VCaP (cell line): ENCODE data around the gene LMAN1L.
A peak's percentile ranks its signal among the peaks of the same experiment; 100 is the strongest.

Experiments
- H3K27ac ChIP-seq: fragments of 450-650 bp; 2 replicates; pipeline ENCODE4 v1.5.1; 2017
- CTCF ChIP-seq: fragments of 450-650 bp; conservative IDR thresholded peaks from 2 replicates; pipeline ENCODE4 v1.5.1; 2017; ENCODE audit warnings: mild to moderate bottlenecking, moderate library complexity

Gene LMAN1L

GRCh38 chr15:74816624-74817369, 4.2 kb downstream of the LMAN1L start:
- H3K27ac ChIP-seq: peak overlapping the region; percentile 98
- no peak for TF ChIP-seq CTCF

- peak overlapping the region; percentile 98 for H3K27ac ChIP-seq
- peak; percentile 80 for TF ChIP-seq CTCF
Measured at GRCh38 chr15:74817370-74817737, 4.7 kb downstream of the LMAN1L start.

GRCh38 chr15:74820056-74820455, 7.4 kb downstream of the LMAN1L start:
- TF ChIP-seq CTCF: no peak
- no peak overlapping the region; the same call in 1 of the 2 replicates for H3K27ac ChIP-seq

- no peak for TF ChIP-seq CTCF
- no peak overlapping the region for H3K27ac ChIP-seq
Measured at GRCh38 chr15:74821091-74821789, 8.6 kb downstream of the LMAN1L start.

GRCh38 chr15:74821790-74822158, 9.1 kb downstream of the LMAN1L start:
- TF ChIP-seq CTCF: no peak
- no peak overlapping the region for H3K27ac ChIP-seq

- H3K27ac ChIP-seq: no peak overlapping the region
Measured at GRCh38 chr15:74822233-74822632, 9.6 kb downstream of the LMAN1L start.

GRCh38 chr15:74823324-74823723, 10.7 kb downstream of the LMAN1L start:
- no peak overlapping the region for H3K27ac ChIP-seq
- no peak for TF ChIP-seq CTCF

More at GRCh38 chr15:74822233-74822632, 9.6 kb downstream of the LMAN1L start:
- no peak for TF ChIP-seq CTCF
